NAMALWA (cell line): ENCODE measurements around the gene CELF6.

Source experiments
- DNase-seq: peaks from one replicate; pipeline ENCODE4 v3.0.0-alpha.2; 2015; ENCODE audit warnings: low spot score

CELF6 gene

DNA sequence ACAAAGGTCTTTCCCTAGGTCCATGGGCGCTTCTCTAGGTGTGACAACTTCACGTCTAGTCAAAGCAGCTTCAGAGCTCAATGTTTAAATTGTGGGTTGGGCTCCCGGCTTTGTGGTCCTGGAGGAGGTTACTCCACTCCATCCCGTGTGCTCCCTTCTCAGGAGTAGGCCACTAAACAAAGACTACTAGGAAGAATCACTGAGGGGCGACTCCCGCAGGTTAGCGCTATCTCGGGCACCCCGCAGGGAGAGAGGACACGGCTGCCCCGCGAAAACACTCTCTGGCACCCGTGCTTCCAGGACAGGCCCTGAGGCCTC lies 48.1 kb downstream of the CELF6 start:
- peak; percentile 31 for DNase-seq

GRCh38 chr15:72271221-72271620 lies 48.7 kb downstream of the CELF6 start:
- no peak for DNase-seq

DNA sequence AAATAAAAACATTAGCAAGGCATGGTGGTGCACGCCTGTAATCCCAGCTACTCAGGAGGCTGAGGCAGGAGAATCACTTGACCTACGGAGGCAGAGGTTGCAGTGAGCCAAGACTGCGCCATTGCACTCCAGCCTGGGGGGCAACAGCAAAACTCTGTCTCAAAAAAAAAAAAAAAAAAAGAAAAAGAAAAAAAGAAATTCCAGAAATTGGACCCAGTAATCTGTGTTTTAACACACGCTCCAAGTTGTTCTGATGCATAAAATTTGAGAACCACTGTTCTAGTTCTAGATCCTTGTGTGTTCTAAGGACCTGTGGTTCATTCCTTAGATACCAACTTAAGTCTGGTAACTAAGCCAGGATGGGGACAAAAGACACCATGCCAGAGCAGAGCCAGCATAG lies 50.2 kb downstream of the CELF6 start:
- no peak for DNase-seq

DNA sequence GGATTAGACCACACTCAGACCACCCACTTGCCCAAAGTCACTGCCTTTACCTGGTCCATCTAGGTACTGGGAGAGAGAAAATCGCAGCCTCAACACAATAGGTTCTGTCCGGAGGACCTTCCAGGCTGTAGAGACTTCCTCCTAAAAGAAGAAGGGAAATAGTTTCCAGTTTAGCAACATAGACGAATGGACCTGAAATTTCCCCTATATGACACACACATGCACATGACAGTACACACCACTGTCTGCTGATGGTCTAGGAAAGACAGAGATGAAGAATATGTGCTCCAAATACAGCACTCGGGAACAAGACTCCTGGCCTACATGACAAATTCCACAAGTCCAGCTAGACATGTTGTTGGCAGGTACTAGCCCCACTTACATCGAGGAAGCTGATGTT lies 54.9 kb downstream of the CELF6 start:
- no peak for DNase-seq

DNA sequence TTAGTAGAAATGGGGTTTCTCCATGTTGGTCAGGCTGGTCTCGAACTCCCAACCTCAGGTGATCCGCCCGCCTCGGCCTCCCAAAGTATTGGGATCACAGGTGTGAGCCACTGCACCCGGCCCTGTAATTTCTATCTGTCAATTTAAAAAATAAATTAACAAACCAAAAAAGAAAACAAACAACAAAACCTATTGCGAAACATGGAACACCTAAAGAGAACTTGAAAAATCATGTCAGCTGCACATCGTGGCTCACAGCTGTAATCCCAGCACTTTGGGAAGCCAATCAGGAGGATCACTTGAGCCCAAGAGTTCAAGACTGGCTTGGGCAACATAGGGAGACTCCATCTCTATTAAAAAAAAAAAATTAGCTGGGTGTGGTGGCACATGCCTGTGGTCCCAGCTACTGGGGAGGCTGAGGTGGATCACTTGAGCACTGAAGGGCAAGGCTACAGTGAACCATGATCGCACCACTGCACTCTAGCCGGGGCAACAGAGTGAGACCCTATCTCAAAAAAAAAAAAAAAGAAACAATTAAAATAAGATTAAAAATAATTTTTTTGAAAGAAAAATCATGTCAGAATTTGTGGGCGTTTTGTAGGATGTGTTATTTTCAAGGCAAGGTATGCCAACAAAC lies 67.2 kb downstream of the CELF6 start:
- DNase-seq, result no peak

GRCh38 chr15:72249142-72249810 lies 70.7 kb downstream of the CELF6 start:
- DNase-seq, result no peak

DNA sequence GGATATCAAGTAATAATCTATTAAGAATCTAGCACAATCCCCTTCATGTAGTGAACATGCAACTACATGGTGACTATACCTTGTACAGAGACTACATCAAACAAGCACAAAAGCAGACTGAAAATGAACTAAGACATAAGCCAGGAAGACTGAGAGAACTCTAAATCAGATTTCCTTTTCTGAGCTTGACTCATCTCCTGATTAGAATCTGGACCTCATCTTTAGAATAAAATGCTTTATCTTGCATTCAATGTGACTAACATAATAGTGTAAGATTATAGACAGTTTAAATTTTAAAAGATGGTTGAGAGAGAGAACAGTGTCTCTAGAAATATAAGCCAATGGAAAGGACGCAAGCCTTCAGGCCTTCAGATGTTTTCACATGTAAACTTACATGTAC lies 71.4 kb downstream of the CELF6 start:
- DNase-seq, result no peak

- DNase-seq, result no peak
Observed at GRCh38 chr15:72242775-72243370, 77.1 kb downstream of the CELF6 start.

DNA sequence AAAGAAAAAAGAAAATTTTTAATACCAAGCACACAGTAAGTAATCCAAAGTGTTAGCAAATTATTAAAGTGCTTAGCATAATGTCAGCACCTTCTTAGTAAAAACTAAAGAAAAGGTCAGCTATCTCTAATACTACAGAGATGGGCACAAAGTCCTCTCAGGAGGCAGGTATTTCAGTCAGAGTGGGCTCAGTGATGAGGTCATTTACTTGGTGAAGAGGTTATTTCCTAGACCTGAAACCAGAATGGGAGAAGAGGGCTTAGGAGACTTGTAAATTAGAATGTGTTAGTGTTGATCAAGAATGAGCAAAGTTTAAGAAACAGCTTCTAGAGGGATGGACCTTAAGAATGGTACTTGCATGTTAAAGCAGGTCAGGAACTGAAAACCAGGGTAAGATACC lies 80.3 kb downstream of the CELF6 start:
- DNase-seq, result no peak

DNA sequence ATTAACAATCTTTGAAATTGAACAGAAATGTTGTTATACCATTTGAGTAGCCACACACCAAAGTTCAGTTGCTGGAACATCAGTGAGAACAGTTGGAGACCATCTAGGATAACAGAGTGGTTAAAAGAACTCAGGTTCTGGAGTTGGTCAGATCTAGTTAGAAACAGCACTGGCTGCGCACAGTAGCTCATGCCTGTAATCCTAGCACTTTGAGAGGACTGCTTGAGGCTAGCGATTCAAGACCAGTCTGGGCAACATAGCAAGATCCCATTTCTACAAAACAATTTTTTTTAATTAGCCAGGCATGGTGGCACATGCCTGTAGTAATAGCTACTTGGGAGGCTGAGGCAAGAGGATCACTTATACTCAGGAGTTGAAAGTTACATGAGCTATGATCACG lies 81.4 kb downstream of the CELF6 start:
- DNase-seq, result no peak

GRCh38 chr15:72237853-72238224 lies 82.1 kb downstream of the CELF6 start:
- DNase-seq, result no peak

DNA sequence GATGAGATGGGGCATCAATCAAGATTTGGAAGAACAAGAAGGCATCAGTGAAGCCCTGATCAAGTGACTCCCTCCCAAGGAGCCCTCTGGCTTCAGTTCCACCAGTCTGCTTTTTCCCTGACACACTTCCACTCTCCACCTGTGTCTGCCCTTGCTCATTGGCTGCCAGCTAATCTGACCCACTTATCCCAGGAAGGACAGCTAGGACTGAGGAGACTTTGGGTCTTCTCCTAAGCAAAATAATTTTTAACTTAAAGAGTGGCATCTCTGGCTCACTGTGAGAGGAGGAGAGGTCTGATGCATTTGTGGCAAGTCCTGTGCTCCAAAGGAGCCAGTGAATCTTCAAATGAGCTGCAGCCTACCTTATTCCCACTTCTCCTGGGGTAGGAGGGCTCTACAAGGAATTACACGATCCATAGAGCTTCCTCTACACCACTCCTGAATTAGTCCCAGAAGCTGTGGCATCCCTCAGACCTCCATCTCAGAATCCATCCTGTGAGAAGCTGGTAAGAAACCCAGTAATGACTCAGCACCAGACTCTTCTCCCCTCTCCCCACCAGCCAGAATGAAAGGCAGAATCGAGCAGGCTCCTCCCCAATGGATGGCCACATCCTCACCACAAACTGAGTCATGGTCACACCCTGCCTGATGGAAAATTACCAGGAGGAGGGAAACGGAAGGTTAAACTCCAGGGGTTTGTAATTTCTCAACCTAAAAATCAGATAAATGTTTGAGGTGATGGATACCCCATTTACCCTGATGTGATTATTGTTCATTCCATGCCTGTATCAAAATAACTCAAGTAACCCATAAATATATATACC lies 82.7 kb downstream of the CELF6 start:
- DNase-seq, result no peak

DNA sequence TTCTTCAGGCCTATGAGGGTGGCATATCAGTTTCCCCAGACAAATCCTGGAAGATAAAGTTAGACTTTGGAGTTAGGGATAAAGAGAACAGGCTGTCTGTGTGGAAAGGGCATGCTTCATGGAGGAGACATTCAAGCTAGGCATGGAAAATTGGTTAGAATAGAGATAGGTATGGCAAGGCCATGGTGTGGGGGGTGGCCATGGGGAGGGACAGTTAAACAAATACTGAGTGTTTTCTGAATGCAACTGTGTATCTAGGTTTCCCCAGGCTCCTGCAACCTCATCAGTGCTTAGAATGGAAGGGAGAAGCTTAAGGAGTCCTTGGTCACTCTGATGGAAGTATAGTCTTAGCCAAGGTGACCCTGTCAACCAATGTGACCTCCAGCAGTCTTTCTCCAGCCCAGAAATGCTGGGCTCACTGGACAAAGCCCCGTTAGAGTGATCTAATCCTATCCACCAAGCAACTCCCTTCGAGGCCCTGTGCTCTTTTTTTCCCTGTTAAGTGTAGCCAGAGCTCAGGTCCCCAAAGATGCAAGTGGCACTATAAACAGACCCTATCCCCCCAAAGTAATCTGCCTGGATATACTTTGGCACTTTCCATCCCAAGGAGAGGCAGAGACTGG lies 83.5 kb downstream of the CELF6 start:
- DNase-seq, result no peak

GRCh38 chr15:72235298-72235697 lies 84.7 kb downstream of the CELF6 start:
- no peak for DNase-seq
